Activated T-cell treated with anti-CD3 and anti-CD28 coated beads, Interleukin-2, amount 50 U/mL, for 1 hour (primary cell): ENCODE data around the gene GPR135.

Source experiments
- DNase-seq: peaks from one replicate; pipeline ENCODE4 v3.0.0-alpha.2; 2020

The GPR135 gene

DNA sequence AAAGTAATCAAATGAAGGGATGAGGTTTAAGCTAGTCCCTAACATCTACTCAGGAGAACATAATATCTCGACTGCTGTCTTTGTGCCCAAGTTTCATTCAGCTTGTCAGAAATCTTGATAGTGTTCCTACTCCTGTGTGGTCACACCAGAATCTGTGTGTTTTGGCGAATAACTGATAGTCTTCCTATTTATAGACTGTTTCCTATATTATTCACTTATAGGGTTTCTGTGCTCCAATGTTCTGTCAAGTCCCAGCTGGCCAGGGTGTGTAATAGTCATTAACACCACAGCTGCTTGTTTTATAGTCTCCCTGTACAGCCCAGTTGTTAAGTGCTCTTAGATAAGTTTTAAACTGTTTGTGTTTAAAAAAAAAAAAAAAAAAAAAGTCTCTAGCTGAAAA lies 45.9 kb downstream of the GPR135 start:
- no peak for DNase-seq

DNA sequence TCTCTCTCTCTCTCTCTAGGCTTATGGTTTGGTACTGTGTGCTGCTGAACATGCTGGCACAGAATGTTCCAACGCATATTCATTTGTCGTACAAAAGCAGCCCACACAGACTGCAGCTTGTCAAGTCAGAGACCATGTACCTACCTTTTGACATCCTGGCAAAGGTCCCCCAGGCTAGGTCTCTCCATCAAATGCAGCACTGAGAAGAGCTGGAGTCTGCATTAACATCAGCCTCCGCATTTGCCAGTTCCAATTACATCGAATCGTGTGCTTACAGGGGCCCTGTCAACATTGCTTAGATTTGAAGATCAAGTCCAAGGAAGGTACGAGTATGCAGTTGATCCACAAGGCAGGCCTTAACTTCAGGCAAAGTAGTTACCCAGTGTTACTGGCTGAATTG lies 47.9 kb downstream of the GPR135 start:
- DNase-seq, result no peak

DNA sequence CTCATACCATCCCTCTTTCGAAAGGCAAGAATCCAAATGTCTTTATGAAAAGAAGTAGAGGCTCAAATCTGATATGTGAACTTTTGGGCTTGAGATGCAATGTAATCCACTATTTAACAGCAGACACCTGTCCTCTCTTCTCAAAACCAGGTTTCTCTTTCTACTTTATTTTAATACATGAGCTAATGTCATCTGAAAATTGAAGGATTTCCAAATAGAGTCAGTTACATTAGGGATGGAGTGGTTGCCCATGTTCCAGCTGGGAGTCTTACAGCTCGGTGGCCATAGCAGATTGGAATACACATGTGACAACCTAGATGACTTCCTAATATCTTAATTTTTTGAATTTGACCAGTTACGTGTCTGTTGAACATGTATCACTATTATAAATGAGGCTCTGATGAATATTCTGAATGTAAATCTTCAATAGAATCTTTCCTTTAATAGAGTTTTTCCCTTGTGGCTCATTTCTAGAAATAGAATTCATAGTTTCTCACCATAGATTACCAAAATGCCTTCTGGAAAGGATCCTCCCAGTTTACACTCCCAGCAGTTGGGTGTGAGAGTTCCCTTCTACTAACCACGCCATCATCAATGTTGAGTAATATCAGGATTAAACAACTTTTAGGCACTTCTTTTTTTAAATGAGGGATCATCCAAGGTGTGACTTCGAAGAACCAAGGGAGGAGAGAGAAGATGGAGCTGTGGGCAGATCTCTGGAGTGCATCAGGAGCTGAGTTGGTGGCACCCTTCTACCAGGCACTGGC lies 49.2 kb downstream of the GPR135 start:
- DNase-seq, result no peak
